HepG2 (cell line): ENCODE measurements around the gene CALML6. TPM values are rescaled to one million over a fixed set of nuclear protein-coding genes. Genes with fewer than 3 reads are reported as not detected.

Experiments used
- BCL6 ChIP-seq: IDR thresholded peaks from 2 replicates; pipeline ENCODE4 v1.6.1; 2016; ENCODE audit warnings: missing genetic modification reagents, missing compliant biosample characterization
- IKZF4 ChIP-seq: sonication (generic); formaldehyde crosslinking; IDR thresholded peaks from 2 replicates; pipeline ENCODE4 v1.5.1; 2020; ENCODE audit warnings: borderline replicate concordance, mild to moderate bottlenecking, low read depth, missing genetic modification reagents; ENCODE audit errors: not compliant biosample characterization
- IRX3 ChIP-seq: sonication (generic); formaldehyde crosslinking; IDR thresholded peaks from 2 replicates; pipeline ENCODE4 v1.8.1; 2023; ENCODE audit warnings: mild to moderate bottlenecking, low read depth, missing genetic modification reagents, borderline replicate concordance
- ISL2 ChIP-seq: sonication (generic); formaldehyde crosslinking; IDR thresholded peaks from 2 replicates; pipeline ENCODE4 v1.5.0; 2020; ENCODE audit warnings: missing genetic modification reagents
- MEF2D ChIP-seq: sonication (generic); formaldehyde crosslinking; IDR thresholded peaks from 2 replicates; pipeline ENCODE4 v1.5.1; 2020; ENCODE audit warnings: mild to moderate bottlenecking, missing genetic modification reagents
- NCOA1 ChIP-seq: sonication (generic); formaldehyde crosslinking; IDR thresholded peaks from 2 replicates; pipeline ENCODE4 v1.9.0; 2021; ENCODE audit warnings: missing genetic modification reagents
- PITX1 ChIP-seq: sonication (generic); formaldehyde crosslinking; IDR thresholded peaks from 2 replicates; pipeline ENCODE4 v1.5.1; 2020; ENCODE audit warnings: mild to moderate bottlenecking, missing genetic modification reagents
- RFX1 ChIP-seq: fragments of 450-650 bp; IDR thresholded peaks from 2 replicates; pipeline ENCODE4 v1.6.1; 2017
- STAG1 ChIP-seq: sonication (generic); formaldehyde crosslinking; IDR thresholded peaks from 2 replicates; pipeline ENCODE4 v1.4.0; 2020; ENCODE audit warnings: missing genetic modification reagents
- TFDP2 ChIP-seq: sonication (generic); formaldehyde crosslinking; IDR thresholded peaks from 2 replicates; pipeline ENCODE4 v1.4.0; 2020; ENCODE audit warnings: missing genetic modification reagents
- ZBTB21 ChIP-seq: sonication (generic); formaldehyde crosslinking; IDR thresholded peaks from 2 replicates; pipeline ENCODE4 v1.4.0; 2020; ENCODE audit warnings: missing genetic modification reagents
- ZNF12 ChIP-seq: sonication (generic); formaldehyde crosslinking; IDR thresholded peaks from 2 replicates; pipeline ENCODE4 v1.5.0; 2020; ENCODE audit warnings: missing genetic modification reagents
- ZNF180 ChIP-seq: sonication (generic); formaldehyde crosslinking; IDR thresholded peaks from 2 replicates; pipeline ENCODE4 v1.4.0; 2020; ENCODE audit warnings: low read depth, missing genetic modification reagents, borderline replicate concordance
- ZNF282 ChIP-seq: fragments of 450-650 bp; IDR thresholded peaks from 2 replicates; pipeline ENCODE4 v1.6.1; 2018; ENCODE audit not compliant: partially characterized antibody
- ZNF772 ChIP-seq: sonication (generic); formaldehyde crosslinking; IDR thresholded peaks from 2 replicates; pipeline ENCODE4 v1.5.0; 2020; ENCODE audit warnings: mild to moderate bottlenecking, missing genetic modification reagents
- polyA plus RNA-seq, 8 experiments: library from polyadenylated mRNA; depleted of rRNA in 3 of 8; stranded (reverse) in 7 of 8; unstranded in 1 of 8; fragments of >200 nt; fragmentation: Illumina TruSeq in 4 of 8; extraction: Trizol in 4 of 8; gene quantifications; 2 replicates each; pipeline versions ENCODE4 v1.2.1 to v1.2.3, GENCODE V29; 2011 to 2016; ENCODE audit warnings: low read depth in 4 of 8, missing spikeins in 1 of 8, mixed read lengths in 1 of 8; ENCODE audit not compliant: insufficient read depth in 1 of 8
- total RNA-seq, 5 experiments: library from RNA; depleted of rRNA; stranded (reverse); fragments of >200 nt; fragmentation: Illumina TruSeq; extraction: Trizol; gene quantifications; 2 replicates each; pipeline ENCODE4 v1.2.3, GENCODE V29; 2016; ENCODE audit warnings: low read depth in 1 of 5
- TF ChIP-seq, protein P1 (sequence below): sonication (generic); formaldehyde crosslinking; IDR thresholded peaks from 2 replicates; pipeline ENCODE4 v1.4.0; 2020; ENCODE audit warnings: mild to moderate bottlenecking, missing genetic modification reagents
- TF ChIP-seq, protein P2 (sequence below): sonication (generic); formaldehyde crosslinking; IDR thresholded peaks from 2 replicates; pipeline ENCODE4 v1.8.1; 2022; ENCODE audit warnings: mild to moderate bottlenecking, missing genetic modification reagents
- TF ChIP-seq, protein P3 (sequence below): sonication (generic); formaldehyde crosslinking; IDR thresholded peaks from 2 replicates; pipeline ENCODE4 v1.4.0; 2020; ENCODE audit warnings: missing genetic modification reagents

Gene CALML6
- total and polyA plus RNA-seq, 2 of the 13 experiments (the other 11 are each of a cell fraction or from before 2014, with no cell fraction given) = 0.11 to 0.12 TPM

- TF ChIP-seq, protein P1, sequence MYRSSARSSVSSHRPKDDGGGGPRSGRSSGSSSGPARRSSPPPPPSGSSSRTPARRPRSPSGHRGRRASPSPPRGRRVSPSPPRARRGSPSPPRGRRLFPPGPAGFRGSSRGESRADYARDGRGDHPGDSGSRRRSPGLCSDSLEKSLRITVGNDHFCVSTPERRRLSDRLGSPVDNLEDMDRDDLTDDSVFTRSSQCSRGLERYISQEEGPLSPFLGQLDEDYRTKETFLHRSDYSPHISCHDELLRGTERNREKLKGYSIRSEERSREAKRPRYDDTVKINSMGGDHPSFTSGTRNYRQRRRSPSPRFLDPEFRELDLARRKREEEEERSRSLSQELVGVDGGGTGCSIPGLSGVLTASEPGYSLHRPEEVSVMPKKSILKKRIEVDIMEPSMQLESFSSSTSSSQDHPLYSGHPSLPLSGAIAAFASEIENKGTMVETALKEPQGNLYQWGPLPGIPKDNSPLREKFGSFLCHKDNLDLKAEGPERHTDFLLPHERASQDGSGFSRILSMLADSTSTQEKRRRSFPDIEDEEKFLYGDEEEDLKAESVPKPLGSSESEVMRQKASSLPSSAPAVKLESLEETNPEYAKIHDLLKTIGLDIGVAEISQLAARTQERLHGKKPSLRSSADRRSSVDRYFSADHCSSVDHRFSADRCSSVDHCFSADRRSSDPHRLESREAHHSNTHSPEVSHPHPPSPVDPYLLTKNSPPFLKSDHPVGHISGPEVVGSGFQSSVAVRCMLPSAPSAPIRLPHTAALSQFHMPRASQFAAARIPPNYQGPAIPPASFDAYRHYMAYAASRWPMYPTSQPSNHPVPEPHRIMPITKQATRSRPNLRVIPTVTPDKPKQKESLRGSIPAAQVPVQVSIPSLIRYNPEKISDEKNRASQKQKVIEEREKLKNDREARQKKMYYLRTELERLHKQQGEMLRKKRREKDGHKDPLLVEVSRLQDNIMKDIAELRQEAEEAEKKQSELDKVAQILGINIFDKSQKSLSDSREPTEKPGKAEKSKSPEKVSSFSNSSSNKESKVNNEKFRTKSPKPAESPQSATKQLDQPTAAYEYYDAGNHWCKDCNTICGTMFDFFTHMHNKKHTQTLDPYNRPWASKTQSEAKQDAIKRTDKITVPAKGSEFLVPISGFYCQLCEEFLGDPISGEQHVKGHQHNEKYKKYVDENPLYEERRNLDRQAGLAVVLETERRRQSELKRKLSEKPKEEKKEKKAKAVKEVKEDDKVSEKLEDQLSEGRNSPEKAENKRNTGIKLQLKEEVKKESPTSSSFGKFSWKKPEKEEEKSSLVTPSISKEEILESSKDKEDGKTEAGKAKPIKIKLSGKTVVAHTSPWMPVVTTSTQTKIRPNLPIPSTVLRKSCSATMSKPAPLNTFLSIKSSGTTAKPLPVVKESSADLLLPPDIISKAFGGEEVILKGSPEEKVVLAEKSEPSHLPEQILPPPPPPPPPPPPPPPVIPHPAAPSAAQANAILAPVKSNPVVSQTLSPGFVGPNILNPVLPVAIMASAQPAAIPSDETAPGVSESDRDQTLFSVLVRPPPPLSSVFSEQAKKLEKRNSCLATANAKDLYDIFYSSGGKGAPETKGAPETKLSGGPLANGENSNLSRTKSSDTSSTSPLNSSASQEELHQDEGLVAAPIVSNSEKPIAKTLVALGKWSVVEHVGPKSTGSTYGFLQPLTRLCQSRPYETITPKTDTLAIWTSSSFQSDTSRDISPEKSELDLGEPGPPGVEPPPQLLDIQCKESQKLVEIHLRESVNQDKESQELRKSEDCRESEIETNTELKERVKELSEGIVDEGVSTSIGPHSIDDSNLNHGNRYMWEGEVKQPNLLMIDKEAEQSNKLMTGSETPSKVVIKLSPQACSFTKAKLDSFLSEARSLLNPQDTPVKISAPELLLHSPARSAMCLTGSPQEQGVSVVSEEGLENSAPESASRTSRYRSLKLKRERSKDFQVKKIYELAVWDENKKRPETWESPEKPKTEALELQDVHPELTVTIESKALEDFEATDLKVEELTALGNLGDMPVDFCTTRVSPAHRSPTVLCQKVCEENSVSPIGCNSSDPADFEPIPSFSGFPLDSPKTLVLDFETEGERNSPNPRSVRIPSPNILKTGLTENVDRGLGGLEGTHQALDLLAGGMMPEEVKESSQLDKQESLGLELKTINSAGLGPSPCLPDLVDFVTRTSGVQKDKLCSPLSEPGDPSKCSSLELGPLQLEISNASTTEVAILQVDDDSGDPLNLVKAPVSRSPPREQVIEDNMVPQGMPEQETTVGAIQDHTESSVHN = no peak
- TF ChIP-seq ZNF772 (CRISPR knock-in tag) (no peak), ZNF12 (CRISPR knock-in tag) (no peak), ZBTB21 (CRISPR knock-in tag) (no peak), ZNF180 (CRISPR knock-in tag) (no peak), BCL6 (0 out of 2 replicates have a peak, but pooled peaks have one; percentile 10), MEF2D (CRISPR knock-in tag) (0 out of 2 replicates have a peak, but pooled peaks have one; percentile 29), PITX1 (0 out of 2 replicates have a peak, but pooled peaks have one; percentile 22), STAG1 (CRISPR knock-in tag) (no peak), ZNF282 (no peak), NCOA1 (CRISPR knock-in tag) (no peak), IKZF4 (CRISPR knock-in tag) (no peak), ISL2 (no peak), TFDP2 (CRISPR knock-in tag) (no peak), IRX3 (no peak), RFX1 (no peak)
- TF ChIP-seq, protein P2, sequence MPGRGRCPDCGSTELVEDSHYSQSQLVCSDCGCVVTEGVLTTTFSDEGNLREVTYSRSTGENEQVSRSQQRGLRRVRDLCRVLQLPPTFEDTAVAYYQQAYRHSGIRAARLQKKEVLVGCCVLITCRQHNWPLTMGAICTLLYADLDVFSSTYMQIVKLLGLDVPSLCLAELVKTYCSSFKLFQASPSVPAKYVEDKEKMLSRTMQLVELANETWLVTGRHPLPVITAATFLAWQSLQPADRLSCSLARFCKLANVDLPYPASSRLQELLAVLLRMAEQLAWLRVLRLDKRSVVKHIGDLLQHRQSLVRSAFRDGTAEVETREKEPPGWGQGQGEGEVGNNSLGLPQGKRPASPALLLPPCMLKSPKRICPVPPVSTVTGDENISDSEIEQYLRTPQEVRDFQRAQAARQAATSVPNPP (CRISPR knock-in tag) = no peak
- TF ChIP-seq, protein P3, sequence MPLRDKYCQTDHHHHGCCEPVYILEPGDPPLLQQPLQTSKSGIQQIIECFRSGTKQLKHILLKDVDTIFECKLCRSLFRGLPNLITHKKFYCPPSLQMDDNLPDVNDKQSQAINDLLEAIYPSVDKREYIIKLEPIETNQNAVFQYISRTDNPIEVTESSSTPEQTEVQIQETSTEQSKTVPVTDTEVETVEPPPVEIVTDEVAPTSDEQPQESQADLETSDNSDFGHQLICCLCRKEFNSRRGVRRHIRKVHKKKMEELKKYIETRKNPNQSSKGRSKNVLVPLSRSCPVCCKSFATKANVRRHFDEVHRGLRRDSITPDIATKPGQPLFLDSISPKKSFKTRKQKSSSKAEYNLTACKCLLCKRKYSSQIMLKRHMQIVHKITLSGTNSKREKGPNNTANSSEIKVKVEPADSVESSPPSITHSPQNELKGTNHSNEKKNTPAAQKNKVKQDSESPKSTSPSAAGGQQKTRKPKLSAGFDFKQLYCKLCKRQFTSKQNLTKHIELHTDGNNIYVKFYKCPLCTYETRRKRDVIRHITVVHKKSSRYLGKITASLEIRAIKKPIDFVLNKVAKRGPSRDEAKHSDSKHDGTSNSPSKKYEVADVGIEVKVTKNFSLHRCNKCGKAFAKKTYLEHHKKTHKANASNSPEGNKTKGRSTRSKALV (CRISPR knock-in tag) = no peak
Observed at GRCh38 chr1:1880617-1881312, 34.3 kb upstream of the CALML6 start (continued).
